ENCODE results near the gene UPK3BL1. TPM values are rescaled to one million over a fixed set of nuclear protein-coding genes. Genes with fewer than 3 reads are reported as not detected.
A peak's percentile ranks its signal among the peaks of the same experiment; 100 is the strongest.
"Not testable (repeated sequence)": the region's sequence is repeated elsewhere in the genome, so short reads cannot be mapped to it uniquely, and the experiment has no call there.

The UPK3BL1 gene
- total RNA-seq, result 10.3 TPM
- long read RNA-seq, partial matches to known transcripts, result 0 of 1 reads
- long read RNA-seq, other reads (novel, unspliced or antisense), result 0 of 1 reads

DNA sequence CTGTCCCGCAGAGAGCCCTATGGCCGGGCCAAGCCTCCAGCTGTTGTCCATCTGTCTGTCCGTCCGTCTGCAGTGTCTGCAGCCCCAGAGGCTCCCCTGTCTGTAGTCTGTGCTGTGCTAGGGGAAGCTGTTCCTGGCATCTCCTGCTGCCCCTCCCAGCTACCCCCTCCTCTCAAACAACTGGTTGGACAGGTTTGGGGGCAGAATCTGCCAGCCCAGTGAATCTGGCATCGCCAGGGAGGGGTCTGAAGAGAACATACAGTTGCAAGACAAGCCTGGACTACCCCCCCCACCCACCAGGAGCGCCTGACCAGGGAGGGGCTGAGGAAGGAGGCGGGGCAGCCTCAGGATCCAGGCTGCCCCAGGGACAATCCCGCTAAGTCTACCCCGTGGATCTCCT, at the start of gene UPK3BL1:
UPK3BL1 (minus strand) TSS at position 101 of the 400 bp plus-strand sequence; CDS start at position 51, 50 bp downstream.
- DNase-seq (ENCODE audit: low spot score); intact Hi-C loops (cut with DNase I): not testable (repeated sequence)

DNA sequence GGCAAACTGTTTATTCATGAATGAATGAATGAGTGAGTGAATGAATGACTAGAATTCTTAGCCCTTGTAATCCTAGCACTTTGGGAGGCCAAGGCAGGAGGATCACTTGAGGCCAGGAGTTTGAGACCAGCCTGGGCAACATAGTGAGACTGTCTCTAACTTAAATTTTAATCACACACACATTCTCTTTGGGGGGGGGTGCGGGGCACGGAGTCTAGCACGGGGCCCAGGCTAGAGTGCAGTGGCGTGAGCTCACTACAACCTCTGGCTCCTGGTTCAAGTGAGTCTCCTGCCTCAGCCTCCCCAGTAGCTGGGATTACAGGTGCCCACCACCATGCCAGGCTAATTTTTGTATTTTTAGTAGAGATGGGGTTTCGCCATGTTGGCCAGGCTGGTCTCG, 48.0 kb upstream of the UPK3BL1 start:
- DNase-seq (ENCODE audit: low spot score); intact Hi-C loops (cut with DNase I): not testable (repeated sequence)

DNA sequence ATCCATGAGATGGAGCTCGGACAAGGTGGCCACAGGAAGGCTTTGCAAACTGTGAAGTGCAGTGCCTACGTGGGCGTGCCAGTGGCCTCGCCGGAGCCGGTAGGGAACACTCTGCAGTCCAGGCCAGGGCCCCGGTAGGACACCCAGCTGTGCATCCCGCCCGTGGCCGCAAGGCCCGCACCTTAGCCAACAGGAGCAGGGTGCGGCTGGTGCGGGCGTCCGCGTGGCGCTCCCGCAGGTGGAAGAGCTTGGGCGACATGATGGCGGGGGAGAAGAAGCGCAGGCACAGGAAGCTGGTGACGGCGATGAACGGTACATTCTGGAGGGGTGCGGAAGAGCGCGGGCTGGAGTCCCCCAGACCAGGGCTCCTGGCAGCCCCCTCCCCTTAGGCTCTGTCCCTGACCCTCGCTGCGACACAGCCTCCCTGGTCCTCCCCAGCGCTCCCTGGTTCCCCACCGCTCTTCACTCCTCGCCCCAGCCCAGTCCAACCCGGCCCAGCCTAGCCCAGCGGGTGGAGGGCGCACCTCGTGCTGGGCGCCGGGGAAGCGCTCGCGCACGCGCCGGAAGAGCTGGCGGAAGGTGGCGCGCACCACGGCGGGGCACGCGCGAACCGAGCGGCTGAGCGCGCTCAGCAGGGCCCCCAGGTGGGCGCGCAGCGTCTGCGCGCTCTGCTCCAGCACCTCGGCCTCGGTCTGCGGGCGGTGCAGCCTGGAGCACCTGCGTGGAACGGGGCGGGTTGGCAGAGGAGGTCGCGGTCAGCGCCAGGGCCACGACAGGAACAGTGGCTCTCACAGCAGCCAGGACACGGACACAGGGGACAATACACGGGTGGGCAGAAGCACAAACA, 47.1 kb upstream of the UPK3BL1 start:
- DNase-seq (ENCODE audit: low spot score); intact Hi-C loops (cut with DNase I): not testable (repeated sequence)

GRCh38 chr7:102688299-102689036, 45.9 kb upstream of the UPK3BL1 start:
- intact Hi-C loops (cut with DNase I); DNase-seq (ENCODE audit: low spot score): not testable (repeated sequence)

DNA sequence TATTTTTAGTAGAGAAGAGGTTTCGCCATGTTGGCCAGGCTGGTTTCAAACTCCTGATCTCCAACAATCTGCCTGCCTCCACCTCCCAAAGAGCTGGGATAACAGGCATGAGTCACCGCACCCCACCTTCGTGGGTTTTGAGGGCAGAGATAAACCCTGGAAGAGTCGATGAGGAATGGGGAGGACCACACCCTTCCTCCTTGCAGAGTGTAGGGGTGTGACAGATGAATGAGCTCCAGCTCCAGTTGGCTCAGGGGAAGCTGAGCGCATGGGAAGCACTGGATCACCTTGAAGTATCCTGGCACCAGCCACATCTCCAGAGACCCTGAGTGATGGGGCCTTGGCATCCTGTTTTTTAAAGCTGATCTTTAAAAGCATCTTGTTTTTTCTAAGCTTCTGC, 40.0 kb upstream of the UPK3BL1 start:
- DNase-seq (ENCODE audit: low spot score); intact Hi-C loops (cut with DNase I): not testable (repeated sequence)

- DNase-seq (ENCODE audit: low spot score); intact Hi-C loops (cut with DNase I): not testable (repeated sequence)
Measured at GRCh38 chr7:102680780-102681179, 38.2 kb upstream of the UPK3BL1 start.

GRCh38 chr7:102675545-102675944, 33.0 kb upstream of the UPK3BL1 start:
- DNase-seq (ENCODE audit: low spot score); intact Hi-C loops (cut with DNase I): not testable (repeated sequence)

- intact Hi-C loops (cut with DNase I); DNase-seq (ENCODE audit: low spot score): not testable (repeated sequence)
Measured at GRCh38 chr7:102673447-102674067, 31.0 kb upstream of the UPK3BL1 start.

GRCh38 chr7:102671956-102672307, 29.3 kb upstream of the UPK3BL1 start:
- intact Hi-C loops (cut with DNase I); DNase-seq (ENCODE audit: low spot score): not testable (repeated sequence)

GRCh38 chr7:102671166-102671955, 28.8 kb upstream of the UPK3BL1 start, which contains the start of gene POLR2J2:
Gene POLR2J2 (minus strand): TSS chr7:102671663. CDS start chr7:102671601, 62 bp downstream.
- DNase-seq (ENCODE audit: low spot score); intact Hi-C loops (cut with DNase I): not testable (repeated sequence)

DNA sequence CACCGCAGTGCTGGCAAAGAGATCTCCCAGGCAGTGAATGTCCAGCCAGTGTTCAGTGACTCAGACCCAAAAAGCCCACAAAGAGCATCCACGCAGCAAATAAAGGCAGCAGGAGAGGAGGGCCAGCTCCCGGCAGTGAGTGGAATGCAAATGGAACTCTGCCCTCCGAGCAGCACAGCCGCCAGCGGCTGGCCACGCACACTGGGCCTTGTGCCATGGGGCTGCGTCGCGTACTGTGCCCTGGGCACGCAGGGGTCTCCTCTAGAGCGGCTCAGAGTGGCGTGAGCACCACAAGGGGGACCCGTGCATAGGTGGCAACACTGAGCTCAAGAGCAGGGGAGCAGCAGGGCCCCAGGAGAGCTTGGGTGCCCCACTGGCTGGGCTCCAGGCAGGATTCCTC, 24.9 kb upstream of the UPK3BL1 start:
- DNase-seq (ENCODE audit: low spot score); intact Hi-C loops (cut with DNase I): not testable (repeated sequence)

DNA sequence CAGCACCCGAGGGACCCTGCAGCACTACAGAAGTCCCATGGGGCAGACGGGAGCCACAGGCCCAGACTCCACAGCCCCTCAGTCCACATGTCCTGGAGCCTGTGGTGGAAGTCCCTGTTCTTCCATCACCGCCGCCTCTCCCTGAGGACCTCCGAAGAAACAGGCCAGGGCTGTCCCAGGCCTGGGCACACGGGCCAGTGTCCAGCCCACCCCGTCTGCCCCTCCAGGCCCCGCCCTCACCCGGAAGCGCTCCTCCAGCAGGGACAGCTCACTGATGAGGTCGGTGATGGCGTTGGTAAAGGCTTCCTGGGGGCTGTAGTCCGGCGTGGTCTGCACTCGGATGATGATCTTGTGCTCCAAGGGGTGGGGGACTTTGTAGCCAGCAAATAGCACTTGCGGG, 24.3 kb upstream of the UPK3BL1 start:
- intact Hi-C loops (cut with DNase I); DNase-seq (ENCODE audit: low spot score): not testable (repeated sequence)

- peak; percentile 38 for DNase-seq (ENCODE audit: low spot score)
- intact Hi-C loops (cut with DNase I), result not testable (repeated sequence)
Measured at GRCh38 chr7:102664765-102665164, 22.2 kb upstream of the UPK3BL1 start.

- intact Hi-C loops (cut with DNase I); DNase-seq (ENCODE audit: low spot score): not testable (repeated sequence)
Measured at GRCh38 chr7:102649924-102650323, 7.3 kb upstream of the UPK3BL1 start, which contains the start of gene SPDYE2B. Gene SPDYE2B (plus strand): TSS chr7:102650319. CDS start chr7:102652349, 2,030 bp downstream.

- peak; percentile 75 for DNase-seq (ENCODE audit: low spot score)
- intact Hi-C loops (cut with DNase I), result not testable (repeated sequence)
Measured at GRCh38 chr7:102647813-102648212, 5.2 kb upstream of the UPK3BL1 start.

DNA sequence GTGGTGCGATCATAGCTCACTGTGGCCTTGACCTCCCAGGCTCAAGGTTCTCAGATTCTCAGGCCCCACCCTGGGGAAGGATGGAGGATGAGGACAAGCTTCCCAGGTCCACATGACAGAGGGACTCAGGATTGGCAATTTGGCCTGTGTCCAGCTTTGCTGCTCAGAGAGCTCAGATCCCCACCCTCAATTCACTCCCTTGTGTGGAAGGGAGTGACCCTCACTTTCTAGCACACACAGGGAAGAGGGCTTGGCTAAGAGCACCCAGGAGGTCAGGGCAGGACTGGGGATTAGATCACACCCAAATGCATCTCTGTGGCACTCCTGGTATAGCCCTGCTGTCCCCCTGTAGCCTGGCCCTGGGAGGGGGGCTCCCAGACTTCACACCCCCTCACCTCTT, 813 bp upstream of the UPK3BL1 start:
- DNase-seq (ENCODE audit: low spot score); intact Hi-C loops (cut with DNase I): not testable (repeated sequence)

- DNase-seq (ENCODE audit: low spot score), result peak; percentile 58
Measured at GRCh38 chr7:102638848-102639247, 3.7 kb downstream of the UPK3BL1 start.

DNA sequence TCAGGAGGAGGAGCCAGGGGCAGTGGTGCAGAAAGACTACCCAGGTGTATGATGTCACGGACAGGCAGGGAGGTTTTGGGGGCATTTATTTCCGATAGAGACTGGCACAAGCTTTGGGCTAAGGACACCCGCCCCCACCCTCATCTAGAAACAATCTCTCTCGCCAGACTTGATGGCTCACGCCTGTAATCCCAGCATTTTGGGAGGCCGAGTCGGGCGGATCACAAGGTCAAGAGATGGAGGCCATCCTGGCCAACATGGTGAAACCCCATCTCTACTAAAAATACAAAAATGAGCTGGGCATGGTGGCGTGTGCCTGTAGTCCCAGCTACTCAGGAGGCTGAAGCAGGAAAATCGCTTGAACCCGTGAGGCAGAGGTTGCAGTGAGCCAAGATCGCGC, 5.6 kb downstream of the UPK3BL1 start:
- intact Hi-C loops (cut with DNase I); DNase-seq (ENCODE audit: low spot score): not testable (repeated sequence)

More at GRCh38 chr7:102638848-102639247, 3.7 kb downstream of the UPK3BL1 start:
- intact Hi-C loops (cut with DNase I), result not testable (repeated sequence)

DNA sequence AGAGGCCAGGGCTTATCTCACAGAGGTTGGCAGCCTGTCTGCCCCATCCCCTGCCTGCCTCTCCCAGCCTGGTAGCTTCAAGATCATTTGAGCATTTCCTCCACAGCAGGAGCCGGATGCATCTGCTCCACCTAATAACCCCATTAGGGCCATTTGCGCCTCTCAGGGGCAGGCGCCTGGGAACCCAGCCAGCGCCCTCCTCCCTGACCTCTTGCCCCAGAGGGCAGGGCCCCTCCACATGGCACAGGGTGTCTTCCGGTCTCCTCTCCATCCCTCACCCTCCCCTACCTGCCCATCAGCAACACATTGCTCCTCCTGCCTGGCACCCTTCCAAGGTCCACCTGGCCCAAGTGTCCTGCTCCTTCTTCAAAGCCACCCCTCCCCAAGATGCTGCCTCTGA, 7.2 kb downstream of the UPK3BL1 start:
- intact Hi-C loops (cut with DNase I); DNase-seq (ENCODE audit: low spot score): not testable (repeated sequence)
